HepG2 (cell line): Measurements from ENCODE around the gene TSTD1. TPM values are rescaled to one million over a fixed set of nuclear protein-coding genes. Genes with fewer than 3 reads are reported as not detected.

Source experiments
- NR0B2 ChIP-seq: sonication (generic); formaldehyde crosslinking; IDR thresholded peaks from 2 replicates; pipeline ENCODE4 v1.4.0; 2020; ENCODE audit warnings: mild to moderate bottlenecking, missing genetic modification reagents
- STAT6 ChIP-seq: sonication (generic); formaldehyde crosslinking; IDR thresholded peaks from 2 replicates; pipeline ENCODE4 v1.4.0; 2020; ENCODE audit warnings: missing genetic modification reagents, mild to moderate bottlenecking, borderline replicate concordance
- SYNCRIP ChIP-seq: fragments of 200-400 bp; formaldehyde crosslinking; IDR thresholded peaks from 2 replicates; pipeline ENCODE4 v1.6.1; 2018; ENCODE audit warnings: mild to moderate bottlenecking, low read depth, low read length; ENCODE audit not compliant: insufficient read depth
- ZFX ChIP-seq: sonication (generic); formaldehyde crosslinking; IDR thresholded peaks from 2 replicates; pipeline ENCODE4 v1.4.0; 2020; ENCODE audit warnings: mild to moderate bottlenecking, low read depth, missing genetic modification reagents, moderate library complexity
- ZNF142 ChIP-seq: sonication (generic); formaldehyde crosslinking; IDR thresholded peaks from 2 replicates; pipeline ENCODE4 v1.4.0; 2020; ENCODE audit warnings: missing genetic modification reagents
- ZNF30 ChIP-seq: sonication (generic); formaldehyde crosslinking; IDR thresholded peaks from 2 replicates; pipeline ENCODE4 v1.5.0; 2020; ENCODE audit warnings: mild to moderate bottlenecking, missing genetic modification reagents
- ZNF530 ChIP-seq: sonication (generic); formaldehyde crosslinking; IDR thresholded peaks from 2 replicates; pipeline ENCODE4 v1.5.0; 2020; ENCODE audit warnings: low read depth, mild to moderate bottlenecking, missing genetic modification reagents
- ZNF747 ChIP-seq: sonication (generic); formaldehyde crosslinking; IDR thresholded peaks from 2 replicates; pipeline ENCODE4 v1.8.1; 2023; ENCODE audit warnings: missing genetic modification reagents, mild to moderate bottlenecking, borderline replicate concordance
- polyA plus RNA-seq, 8 experiments: library from polyadenylated mRNA; depleted of rRNA in 3 of 8; stranded (reverse) in 7 of 8; unstranded in 1 of 8; fragments of >200 nt; fragmentation: Illumina TruSeq in 4 of 8; extraction: Trizol in 4 of 8; gene quantifications; 2 replicates each; pipeline versions ENCODE4 v1.2.1 to v1.2.3, GENCODE V29; 2011 to 2016; ENCODE audit warnings: low read depth in 4 of 8, missing spikeins in 1 of 8, mixed read lengths in 1 of 8; ENCODE audit not compliant: insufficient read depth in 1 of 8
- total RNA-seq, 5 experiments: library from RNA; depleted of rRNA; stranded (reverse); fragments of >200 nt; fragmentation: Illumina TruSeq; extraction: Trizol; gene quantifications; 2 replicates each; pipeline ENCODE4 v1.2.3, GENCODE V29; 2016; ENCODE audit warnings: low read depth in 1 of 5
- TF ChIP-seq, protein P1 (sequence below): sonication (generic); formaldehyde crosslinking; IDR thresholded peaks from 2 replicates; pipeline ENCODE4 v1.5.1; 2020; ENCODE audit warnings: mild to moderate bottlenecking, moderate library complexity, missing genetic modification reagents
- TF ChIP-seq, protein P2 (sequence below): sonication (generic); formaldehyde crosslinking; IDR thresholded peaks from 2 replicates; pipeline ENCODE4 v1.4.0; 2020; ENCODE audit warnings: mild to moderate bottlenecking, missing genetic modification reagents, borderline replicate concordance

TSTD1 gene
- total and polyA plus RNA-seq, 2 of the 13 experiments (the other 11 are each of a cell fraction or from before 2014, with no cell fraction given), result 0.15 to 0.31 TPM

DNA sequence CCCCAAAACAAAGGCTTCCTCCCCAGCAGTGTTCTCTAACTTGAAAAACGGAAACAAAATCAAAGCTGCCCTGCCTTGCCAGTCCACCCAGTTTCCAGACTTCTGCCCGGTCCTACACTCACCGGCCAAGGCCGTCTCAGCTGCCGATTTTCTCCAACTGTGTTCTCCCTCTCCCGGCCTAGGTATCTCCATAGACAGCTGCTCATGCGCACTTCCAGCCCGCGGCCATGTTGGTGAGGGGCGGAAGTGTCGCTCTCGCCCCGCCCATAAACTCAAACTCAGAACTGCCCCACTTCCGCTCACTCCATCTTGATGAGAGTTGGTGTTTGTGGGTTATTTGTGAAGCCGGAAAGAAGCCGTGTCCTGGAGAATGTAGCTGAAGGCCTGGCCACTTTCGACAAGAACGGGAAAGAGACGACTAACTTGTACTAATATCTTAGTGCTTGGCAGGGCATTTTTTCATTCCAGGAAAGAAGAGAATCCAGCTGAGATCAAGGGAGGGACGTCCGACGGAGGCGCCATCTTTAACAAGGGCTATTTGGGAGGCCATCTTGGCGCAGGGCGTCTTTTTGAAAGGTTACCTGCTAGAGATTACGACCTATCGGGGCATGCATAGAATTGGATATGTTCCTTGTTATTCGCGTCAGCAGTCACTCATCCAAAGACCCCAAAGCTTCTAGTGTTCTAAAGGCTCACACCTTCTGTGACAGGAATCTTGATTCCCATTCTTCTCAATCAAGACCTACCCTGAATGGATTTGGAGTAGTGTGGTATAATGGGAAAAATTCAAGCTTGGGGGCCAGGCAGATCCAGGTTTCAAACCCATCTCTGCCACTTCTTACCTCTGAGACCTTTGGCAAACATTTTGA, 7.2 kb upstream of the TSTD1 start, which contains the start of gene USF1 (continued):
- TF ChIP-seq ZNF530 (CRISPR knock-in tag) (no peak), STAT6 (CRISPR knock-in tag) (peak; percentile 94), ZFX (peak; percentile 89), ZNF142 (peak; percentile 40; the same call in 1 of the 2 replicates), SYNCRIP (no peak), ZNF747 (CRISPR knock-in tag) (peak; percentile 84; the same call in 1 of the 2 replicates), ZNF30 (0 out of 2 replicates have a peak, but pooled peaks have one; percentile 76), NR0B2 (CRISPR knock-in tag) (peak; percentile 72; the same call in 1 of the 2 replicates)
- TF ChIP-seq, protein P1, sequence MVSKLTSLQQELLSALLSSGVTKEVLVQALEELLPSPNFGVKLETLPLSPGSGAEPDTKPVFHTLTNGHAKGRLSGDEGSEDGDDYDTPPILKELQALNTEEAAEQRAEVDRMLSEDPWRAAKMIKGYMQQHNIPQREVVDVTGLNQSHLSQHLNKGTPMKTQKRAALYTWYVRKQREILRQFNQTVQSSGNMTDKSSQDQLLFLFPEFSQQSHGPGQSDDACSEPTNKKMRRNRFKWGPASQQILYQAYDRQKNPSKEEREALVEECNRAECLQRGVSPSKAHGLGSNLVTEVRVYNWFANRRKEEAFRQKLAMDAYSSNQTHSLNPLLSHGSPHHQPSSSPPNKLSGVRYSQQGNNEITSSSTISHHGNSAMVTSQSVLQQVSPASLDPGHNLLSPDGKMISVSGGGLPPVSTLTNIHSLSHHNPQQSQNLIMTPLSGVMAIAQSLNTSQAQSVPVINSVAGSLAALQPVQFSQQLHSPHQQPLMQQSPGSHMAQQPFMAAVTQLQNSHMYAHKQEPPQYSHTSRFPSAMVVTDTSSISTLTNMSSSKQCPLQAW (CRISPR knock-in tag), result peak; percentile 75
- TF ChIP-seq, protein P2, sequence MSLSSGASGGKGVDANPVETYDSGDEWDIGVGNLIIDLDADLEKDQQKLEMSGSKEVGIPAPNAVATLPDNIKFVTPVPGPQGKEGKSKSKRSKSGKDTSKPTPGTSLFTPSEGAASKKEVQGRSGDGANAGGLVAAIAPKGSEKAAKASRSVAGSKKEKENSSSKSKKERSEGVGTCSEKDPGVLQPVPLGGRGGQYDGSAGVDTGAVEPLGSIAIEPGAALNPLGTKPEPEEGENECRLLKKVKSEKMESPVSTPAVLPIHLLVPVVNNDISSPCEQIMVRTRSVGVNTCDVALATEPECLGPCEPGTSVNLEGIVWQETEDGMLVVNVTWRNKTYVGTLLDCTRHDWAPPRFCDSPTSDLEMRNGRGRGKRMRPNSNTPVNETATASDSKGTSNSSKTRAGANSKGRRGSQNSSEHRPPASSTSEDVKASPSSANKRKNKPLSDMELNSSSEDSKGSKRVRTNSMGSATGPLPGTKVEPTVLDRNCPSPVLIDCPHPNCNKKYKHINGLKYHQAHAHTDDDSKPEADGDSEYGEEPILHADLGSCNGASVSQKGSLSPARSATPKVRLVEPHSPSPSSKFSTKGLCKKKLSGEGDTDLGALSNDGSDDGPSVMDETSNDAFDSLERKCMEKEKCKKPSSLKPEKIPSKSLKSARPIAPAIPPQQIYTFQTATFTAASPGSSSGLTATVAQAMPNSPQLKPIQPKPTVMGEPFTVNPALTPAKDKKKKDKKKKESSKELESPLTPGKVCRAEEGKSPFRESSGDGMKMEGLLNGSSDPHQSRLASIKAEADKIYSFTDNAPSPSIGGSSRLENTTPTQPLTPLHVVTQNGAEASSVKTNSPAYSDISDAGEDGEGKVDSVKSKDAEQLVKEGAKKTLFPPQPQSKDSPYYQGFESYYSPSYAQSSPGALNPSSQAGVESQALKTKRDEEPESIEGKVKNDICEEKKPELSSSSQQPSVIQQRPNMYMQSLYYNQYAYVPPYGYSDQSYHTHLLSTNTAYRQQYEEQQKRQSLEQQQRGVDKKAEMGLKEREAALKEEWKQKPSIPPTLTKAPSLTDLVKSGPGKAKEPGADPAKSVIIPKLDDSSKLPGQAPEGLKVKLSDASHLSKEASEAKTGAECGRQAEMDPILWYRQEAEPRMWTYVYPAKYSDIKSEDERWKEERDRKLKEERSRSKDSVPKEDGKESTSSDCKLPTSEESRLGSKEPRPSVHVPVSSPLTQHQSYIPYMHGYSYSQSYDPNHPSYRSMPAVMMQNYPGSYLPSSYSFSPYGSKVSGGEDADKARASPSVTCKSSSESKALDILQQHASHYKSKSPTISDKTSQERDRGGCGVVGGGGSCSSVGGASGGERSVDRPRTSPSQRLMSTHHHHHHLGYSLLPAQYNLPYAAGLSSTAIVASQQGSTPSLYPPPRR, result no peak; the same call in 1 of the 2 replicates
